ENCODE measurements around the gene DAPK3.
"Not testable (repeated sequence)": the region's sequence is repeated elsewhere in the genome, so short reads cannot be mapped to it uniquely, and the experiment has no call there.

DAPK3 gene

GRCh38 chr19:3977242-3978143 is 6.6 kb upstream of the DAPK3 start:
- no peak for DNase-seq

GRCh38 chr19:3976495-3977241 is 5.8 kb upstream of the DAPK3 start:
- no peak for DNase-seq

GRCh38 chr19:3975637-3976087 is 4.8 kb upstream of the DAPK3 start:
- no peak for DNase-seq

- DNase-seq = no peak
These were observed 4.2 kb upstream of the DAPK3 start for GRCh38 chr19:3975144-3975543.

- DNase-seq = peak; percentile 23
These were observed 539 bp downstream of the DAPK3 start for GRCh38 chr19:3970313-3970807.

GRCh38 chr19:3969435-3970312 is 1.2 kb downstream of the DAPK3 start:
- peak; percentile 25 for DNase-seq

- DNase-seq = peak; percentile 66
These were observed 2.1 kb downstream of the DAPK3 start for GRCh38 chr19:3968556-3969434.

GRCh38 chr19:3967983-3968382 is 2.9 kb downstream of the DAPK3 start:
- DNase-seq = not testable (repeated sequence)

- DNase-seq = no peak
These were observed 4.6 kb downstream of the DAPK3 start for GRCh38 chr19:3966051-3967017.

- no peak for DNase-seq
These were observed 6.4 kb downstream of the DAPK3 start for GRCh38 chr19:3964256-3965194.

- no peak for DNase-seq
These were observed 7.2 kb downstream of the DAPK3 start for GRCh38 chr19:3963458-3964255.

GRCh38 chr19:3961007-3961406 is 9.9 kb downstream of the DAPK3 start:
- no peak for DNase-seq

GRCh38 chr19:3959766-3960131 is 11.2 kb downstream of the DAPK3 start:
- DNase-seq = no peak

GRCh38 chr19:3958836-3959765 is 11.8 kb downstream of the DAPK3 start:
- DNase-seq = no peak

GRCh38 chr19:3955688-3956087 is 15.2 kb downstream of the DAPK3 start:
- DNase-seq = no peak

GRCh38 chr19:3955276-3955675 is 15.6 kb downstream of the DAPK3 start:
- DNase-seq = not testable (repeated sequence)

- no peak for DNase-seq
These were observed 16.8 kb downstream of the DAPK3 start for GRCh38 chr19:3954107-3954506.
